HG02571 (cell line): Measurements from ENCODE around the gene FAM187B.
"Not testable (repeated sequence)": the region's sequence is repeated elsewhere in the genome, so short reads cannot be mapped to it uniquely, and the experiment has no call there.

Source experiments
- ATAC-seq: cut with Tn5 transposase; IDR thresholded peaks from one replicate; pipeline ENCODE4 v1.9.1; 2021; ENCODE audit warnings: mild to moderate bottlenecking, moderate library complexity; ENCODE audit not compliant: unreplicated experiment

The FAM187B gene

DNA sequence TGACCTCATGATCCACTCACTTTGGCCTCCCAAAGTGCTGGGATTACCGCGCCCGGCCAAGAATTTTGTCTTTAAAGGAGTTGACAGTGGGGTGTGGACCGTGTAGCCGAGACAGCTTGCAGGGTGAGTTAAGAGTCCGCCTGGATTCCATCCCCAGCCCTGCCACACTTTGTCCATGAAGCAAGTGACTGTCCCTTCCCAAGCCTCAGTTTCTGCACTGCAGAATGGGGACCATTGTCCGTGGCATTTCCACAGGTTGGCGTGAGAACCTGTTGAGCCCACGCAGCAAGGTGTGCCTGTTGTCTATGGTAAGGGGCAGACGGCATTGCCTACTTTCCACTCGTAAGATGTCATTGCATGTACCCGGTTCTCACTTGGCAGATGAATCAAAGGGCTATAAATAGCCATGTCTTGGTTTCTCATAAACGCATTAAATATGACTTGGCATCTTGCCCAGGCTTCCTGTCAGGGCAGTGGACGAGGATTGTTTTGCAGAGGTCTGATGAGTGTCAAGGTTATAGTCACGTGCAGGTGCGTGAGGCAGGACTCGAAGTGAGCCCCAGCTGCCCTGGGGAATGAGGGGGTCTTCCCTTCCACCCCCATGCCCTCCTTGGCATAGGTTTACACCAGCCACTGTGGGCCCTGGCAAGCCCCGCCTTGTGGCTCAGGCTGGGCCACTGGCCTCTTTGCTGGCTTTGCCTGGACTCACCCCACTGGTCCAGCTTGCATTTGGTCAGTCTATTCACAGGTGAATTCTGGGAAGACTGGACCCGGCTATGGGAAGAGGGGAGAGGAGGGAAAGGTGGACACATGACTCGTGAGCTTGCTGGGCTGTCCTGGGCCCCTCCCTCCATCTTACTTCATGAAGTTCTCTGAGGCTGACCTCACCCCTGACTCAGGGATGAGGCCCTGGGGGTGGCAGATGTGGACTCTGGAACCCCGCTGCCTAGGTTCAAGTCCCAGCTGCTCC is 14.6 kb downstream of the FAM187B start:
- peak; percentile 44 for ATAC-seq

DNA sequence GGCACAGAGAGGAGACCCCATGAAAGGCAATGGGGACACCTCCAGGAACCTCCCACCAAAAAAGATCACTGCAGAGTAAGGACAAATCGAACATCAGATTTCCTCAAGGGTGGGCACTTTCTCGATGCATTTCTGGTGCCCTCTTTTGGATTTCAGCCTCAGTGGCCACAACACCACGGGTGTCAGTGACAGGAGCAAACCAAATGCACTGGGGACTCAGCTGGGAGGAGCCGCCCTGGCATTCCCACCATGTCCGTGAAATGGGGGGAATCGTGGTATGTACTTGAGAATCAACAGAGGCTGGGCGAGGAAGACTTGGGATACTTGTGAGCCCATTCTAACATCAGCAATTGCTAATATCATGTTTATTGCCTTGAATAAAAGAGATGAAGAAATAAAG is 16.3 kb downstream of the FAM187B start:
- ATAC-seq, result no peak

DNA sequence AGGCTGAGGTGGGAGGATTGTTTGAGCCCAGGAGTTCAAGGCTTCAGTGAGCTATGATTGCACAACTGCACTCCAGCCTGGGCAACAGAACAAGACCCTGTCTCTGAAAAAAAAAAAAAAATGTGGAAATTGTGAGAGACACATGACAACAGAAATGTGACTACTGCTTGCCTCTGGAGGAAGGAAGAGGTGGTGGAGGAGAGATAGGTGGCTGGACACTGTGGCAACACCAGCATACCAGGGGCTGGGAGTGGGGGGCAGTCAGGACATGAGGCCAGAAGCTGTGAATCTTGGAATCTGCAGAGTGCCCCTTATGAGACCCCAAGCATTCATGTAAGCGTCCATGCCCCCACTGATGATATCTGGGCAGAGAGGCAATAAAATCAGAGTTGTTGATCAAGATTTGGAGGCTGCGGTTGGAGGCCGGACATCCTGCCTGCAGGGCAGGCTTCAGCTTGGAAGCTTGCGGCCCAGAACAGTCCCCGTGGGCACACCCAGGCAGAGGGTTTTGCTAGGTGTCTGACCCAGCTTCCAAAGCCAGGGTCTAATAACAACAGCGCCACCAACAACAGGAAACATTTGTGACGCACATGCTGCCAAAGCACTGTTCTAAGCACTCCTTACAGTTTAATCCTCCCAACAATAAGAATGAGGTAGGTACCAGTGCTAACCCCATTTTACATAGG is 16.9 kb downstream of the FAM187B start:
- no peak for ATAC-seq

DNA sequence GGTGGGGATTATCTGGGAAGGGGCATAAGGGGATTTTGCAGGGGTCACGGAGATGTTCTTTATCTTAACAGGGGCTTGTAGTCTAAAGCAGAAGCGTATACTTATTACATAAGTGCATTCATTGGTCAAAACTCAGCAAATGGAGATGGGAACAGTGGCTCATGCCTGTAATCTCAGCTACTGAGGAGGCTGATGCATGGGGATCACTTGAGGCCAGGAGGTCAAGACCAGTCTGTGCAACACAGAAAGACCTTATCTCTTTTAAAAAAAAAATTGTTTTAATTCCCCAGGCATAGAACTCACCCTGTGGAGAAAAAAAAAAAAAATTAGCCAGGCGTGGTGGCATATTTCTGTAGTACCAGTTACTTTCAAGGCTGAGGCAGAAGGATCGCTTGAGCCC is 18.9 kb downstream of the FAM187B start:
- ATAC-seq, result no peak

DNA sequence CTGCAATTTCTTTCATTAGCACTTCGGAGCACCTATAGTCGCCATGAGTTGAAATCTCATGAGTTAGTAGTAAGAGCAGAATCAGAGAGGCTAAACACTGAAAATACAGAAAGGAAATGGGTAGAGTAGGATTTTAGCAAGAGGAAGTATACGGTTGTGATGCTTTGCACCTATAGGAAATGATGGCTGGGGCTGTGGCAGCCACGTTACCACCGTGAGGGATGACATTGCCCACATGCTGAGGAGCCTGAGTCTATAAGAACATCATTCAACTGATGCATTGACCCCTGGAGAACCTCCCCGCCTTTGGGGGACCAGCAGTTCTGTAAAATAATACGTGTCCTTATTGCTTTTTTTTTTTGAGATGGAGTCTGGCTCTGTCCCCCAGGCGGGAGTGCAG is 20.4 kb downstream of the FAM187B start:
- no peak for ATAC-seq

DNA sequence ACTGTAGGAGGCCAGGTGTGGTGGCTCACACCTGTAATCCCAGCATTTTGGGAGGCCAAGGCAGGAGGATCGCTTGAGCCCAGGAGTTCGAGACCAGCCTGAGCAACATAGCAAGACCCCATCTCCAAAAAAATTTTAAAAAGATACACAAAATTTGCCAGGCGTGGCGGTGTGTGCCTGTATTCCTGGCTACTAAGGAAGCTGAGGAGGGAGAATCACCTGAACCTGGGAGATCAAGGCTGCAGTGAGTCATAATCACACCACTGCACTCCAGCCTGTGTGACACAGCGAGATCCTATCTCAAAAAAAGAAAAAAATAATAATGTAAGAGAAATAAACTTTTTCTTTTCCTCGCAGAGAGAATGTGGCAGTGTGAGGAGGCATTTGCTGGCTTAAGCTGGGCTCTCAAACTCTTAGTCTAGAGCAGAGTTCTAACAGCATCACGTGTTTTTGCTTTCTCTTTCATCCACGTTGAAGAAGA is 21.1 kb downstream of the FAM187B start:
- ATAC-seq, result no peak

DNA sequence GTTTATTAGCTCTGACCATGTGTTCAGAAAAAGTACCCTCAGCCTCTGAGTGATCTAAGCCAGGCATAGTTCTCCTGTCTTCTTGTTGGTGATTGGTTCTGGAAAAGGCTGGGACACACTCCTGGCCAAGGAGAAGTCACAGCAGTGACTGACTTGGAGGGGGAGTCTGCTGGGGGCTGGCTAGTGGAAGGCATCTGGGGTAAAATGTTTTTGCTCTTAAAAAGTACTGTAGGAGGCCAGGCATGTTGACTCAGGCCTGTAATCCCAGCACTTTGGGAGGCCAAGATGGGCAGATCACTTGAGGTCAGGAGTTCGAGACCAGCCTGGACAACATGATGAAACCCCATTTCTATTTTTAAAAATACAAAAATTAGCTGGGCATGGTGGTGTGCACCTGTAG is 21.7 kb downstream of the FAM187B start:
- ATAC-seq, result no peak

DNA sequence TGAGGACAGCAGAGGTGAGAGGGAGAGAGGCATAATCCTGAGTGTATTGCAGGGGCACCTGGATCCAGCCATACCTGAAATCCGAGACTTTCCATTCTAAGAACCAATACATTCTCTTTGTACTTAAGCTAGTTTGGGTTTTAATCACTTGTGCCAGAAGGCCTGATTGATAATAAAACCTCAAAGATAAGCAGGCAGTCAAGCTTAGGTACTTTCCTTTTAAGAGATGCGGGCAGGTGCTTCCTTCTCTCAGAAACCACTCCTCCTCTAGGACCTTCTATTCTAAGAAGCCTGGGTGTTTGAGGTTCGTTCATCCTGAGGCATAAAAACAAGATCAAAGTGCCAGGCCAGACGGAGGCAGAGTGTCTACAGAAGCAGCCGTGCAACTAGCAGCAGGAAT is 22.2 kb downstream of the FAM187B start:
- no peak for ATAC-seq

DNA sequence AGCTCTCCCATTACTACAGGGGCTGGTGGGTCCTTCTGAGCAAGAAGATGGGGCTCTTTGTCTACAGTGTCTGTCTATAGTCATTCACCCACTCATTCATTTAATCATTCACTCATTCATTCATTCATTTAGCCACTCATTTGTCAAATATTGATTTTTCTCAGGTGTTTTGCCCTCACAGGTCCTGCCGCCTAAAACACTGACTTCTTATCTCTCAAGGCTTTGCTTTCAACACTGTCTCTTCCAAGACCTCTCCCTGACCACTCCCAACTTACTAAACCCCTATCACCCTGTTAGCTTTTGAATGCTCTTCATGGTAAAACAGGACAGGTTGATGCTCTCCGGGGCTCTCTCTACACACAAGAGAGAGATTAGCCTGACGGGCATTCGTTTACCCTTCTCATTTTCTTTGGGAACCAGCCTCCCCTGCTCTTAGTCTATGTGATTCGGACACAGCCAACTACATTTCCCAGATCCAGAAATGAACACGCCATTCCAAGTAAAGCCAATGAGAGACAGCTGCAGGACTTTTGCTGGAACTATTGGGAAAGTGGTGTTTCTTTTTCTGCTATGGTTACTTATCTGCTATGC is 22.7 kb downstream of the FAM187B start:
- peak; percentile 11 for ATAC-seq

DNA sequence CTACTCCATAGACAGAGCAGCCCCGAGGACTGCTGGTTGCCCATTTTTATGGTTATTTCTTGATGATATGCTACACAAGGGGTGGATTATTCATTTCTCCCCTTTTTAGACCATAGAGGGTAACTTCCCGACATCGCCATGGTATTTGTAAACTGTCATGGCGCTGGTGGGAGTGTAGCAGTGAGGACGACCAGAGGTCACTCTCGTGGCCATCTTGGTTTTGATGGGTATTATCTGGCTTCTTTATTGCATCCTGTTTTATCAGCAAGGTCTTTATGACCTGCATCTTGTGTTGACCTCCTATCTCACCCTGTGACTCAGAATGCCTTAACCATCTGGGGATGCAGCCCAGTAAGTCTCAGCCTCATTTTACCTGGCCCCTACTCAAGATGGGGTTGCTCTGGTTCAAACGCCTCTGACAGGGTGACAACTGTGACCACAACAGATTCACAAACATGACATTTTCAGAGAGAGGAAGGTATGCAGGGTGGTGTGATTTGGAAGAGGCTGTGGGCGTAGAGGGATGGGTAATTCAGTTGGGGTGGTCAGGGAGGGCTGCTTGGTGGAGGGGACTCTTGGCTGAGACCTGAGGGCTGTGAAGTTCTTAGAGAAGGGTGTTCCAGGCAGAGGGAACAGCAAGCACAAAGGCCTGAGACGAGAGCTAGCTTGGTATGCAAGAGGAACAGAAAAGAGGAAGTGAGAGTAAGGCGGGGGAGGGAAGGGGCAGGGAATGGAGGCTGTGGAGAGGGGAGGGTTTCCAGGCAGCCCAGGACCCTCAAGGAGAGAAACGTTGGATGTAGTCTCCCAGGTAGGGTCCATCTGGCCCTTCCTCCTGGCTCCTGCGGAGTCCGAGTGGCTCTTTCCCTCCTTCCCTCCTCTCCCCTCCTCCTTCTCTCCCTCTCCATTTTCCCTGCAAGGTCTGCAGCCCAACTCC is 23.5 kb downstream of the FAM187B start:
- peak; percentile 61 for ATAC-seq

DNA sequence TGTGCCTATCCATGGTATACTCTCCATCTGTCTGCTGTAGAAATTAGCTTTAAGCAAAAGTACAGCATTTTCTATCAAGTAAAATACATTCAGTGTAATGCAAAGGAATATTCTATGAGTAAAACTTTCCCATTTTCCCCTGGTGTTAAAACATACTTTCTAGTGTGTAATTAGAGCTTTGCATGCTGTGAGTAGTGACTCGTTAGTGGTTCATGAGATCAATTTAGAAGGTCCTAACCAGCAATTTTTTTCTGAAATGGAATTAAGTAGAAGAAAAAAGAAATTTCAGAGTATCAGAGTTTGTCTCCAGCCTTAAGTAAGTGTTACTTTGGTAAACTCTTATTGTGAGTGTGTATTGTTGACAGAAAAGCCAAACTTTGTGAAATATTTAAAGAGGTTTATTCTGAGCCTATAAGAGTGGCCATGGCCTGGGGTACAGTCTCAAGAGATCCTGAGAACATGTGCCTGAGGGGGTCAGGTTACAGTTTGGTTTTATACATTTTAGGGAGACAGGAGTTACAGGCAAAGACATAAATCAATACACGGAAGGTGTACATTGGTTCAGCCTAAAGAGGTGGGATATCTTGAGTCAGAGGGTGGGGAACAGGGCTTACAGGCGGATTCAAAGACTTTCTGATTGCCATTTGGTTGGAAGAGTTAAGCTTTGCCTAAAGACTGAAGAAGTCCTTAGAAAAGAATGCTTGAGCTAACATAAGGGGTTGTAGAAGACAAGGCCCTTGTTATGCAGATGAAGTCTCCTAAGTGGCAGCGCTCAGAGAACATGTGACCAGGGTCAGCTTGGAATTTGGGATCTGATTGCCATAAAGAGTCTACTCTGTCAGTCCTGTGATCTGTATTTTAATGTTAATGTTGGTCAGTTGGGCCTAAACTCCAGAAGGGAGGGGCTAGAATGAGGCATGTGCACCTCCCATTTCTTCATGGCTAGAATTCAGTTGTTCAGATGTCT is 25.5 kb downstream of the FAM187B start:
- ATAC-seq, result no peak

DNA sequence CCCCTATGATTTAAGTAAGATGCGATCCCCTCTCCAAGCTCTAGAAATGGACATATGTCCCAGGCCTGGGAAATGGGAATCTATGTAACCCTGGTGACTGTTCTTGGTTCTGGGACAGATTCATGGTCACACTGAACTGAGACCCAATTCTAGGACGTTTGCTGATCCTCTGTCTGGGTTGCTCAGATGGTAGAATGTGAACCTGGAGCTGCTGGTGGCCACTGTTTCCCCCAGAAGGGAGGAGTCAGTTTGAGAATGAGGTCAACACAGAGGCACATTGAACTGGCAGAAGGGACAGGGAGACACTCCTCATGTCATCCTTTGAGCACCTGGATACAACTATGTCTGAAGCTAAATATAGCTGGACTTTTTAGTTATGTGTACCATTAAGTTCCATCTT is 29.1 kb downstream of the FAM187B start:
- ATAC-seq, result no peak

DNA sequence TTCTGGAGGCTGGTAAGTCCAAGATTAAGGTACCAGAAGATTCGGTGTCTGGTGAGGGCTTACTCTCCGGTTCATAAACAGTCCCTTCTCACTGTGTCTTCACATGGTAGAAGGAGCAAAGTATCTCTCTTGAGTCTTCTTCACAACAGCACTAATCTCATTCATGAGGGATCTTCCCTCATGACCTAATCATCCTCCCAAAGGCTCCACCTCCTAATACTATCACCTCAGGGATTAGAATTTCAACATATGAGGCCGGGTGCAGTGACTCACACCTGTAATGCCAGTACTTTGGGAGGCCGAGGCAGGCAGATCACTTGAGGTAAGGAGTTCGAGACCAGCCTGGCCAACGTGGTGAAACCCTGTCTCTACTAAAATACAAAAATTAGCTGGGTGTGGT is 31.7 kb downstream of the FAM187B start:
- not testable (repeated sequence) for ATAC-seq

DNA sequence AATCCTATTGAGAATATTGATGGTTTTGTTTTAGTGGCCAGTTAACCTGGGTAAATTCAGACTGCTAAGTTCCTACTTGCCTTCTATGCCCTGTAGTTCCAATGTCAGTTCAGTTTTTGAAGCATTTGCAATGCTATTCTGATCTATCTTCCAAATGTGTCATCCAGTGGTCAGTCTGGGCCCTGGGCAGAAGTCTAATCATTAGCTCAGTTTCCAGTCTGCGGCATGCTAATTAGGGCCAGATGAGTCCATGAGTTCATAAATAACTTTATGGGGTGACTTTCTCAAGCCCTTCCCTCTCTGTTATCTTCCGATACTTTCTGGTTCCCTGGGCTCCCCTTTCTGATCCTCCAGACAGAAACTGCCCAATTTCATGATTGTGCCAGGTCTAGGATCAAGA is 32.7 kb downstream of the FAM187B start:
- ATAC-seq, result no peak

DNA sequence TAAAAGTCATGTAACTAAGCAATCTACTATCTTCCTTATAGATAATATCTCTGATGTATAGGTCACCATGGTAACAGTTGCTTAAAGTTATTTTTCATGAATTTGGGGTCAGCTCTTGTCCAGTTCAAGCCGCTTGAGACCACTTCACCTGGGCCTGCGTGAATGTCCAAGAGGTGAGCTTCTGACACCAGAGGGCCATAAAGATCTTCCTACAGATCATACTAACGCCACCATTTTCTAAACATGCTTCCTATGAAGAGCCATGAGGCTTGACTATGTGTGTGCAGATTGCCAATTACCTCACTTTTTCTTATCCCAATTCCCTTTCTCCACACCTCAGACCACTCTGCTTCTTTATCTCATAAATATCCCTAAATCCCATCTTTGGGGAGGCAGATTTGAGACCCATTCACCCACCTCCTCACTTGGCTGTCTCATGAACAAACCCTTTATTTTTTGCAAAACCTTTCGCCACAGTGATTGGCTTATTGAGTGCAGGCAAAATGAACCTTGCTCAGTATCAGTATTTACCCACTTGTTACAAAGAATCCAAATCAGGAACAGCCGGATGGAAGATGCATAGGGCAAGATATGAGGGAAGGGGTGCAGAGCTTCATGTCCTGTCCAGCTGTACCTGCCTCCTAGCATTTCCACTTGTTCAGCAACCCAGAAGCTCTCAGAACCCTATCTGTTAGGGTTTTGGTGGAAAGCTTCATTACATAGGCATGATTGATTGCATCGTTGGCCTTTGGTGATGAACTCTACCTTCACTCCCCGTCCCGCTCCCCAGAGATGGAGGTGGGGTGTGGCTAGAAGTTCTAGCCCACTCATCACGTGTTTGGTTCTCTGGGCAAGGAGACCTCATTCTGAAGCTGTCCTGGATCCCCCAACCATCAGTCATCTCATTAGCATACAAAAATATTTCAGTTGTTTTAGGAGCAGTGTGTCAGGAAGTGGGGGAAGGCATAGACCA is 34.2 kb downstream of the FAM187B start:
- ATAC-seq, result no peak

DNA sequence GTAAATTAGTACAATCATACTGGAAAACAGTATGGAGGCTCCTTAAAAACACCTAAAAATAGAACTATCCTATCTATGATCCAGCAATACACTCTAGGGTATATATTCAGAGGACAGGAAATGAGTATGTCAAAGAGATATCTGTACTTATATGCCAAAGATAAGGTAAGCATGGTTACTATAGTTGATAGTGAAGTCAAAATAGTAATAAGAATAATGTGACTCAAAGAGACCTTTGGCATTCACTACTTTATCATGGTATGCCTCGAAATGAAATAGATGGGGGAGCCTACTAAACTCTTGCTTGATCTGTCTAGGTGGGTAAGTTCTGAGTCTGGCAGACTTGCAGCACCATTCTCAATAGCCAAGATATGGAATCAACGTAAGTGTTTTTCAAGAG is 43.7 kb downstream of the FAM187B start:
- ATAC-seq, result no peak

DNA sequence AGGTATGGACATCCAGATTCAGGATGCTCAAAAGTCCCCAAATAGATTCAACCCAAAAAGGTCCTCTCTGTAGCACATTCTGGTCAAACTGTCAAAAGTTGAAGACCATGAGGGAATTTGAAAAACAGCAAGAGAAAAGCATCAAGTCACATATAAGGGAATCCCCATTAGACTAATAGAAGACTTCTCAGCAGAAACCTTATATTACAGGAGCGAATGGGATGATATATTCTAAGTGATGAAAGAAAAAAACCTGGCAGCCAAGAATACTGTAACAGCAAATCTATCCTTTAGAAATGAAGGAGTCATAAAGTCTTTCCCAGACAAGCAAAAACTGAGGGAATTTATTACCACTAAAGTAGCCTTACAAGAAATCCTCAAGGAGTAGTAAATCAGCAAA is 44.3 kb downstream of the FAM187B start:
- ATAC-seq, result no peak

DNA sequence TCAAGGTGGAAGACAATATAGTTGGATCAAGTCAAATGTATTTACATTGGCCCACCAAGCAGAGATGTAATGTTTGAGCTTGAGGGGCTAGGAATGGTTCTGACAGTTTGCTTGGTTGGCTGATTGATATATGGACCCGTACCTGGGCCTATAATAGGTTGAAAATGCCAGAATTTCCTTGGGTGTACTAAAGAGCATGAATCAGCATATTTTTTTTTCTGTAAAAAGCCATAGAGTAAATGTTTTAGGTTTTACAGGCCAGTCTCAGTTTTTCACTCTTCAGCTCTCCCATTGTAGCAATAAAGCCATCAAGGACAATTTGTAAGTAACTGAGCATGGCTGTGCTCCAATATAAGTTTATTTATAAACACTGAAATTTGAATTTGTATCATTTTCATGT is 47.2 kb downstream of the FAM187B start:
- ATAC-seq, result no peak
